T47D (cell line): ENCODE data around the gene TNFRSF12A.
A peak's percentile ranks its signal among the peaks of the same experiment; 100 is the strongest.

Source experiments
- DNase-seq, 2 experiments: peaks; one replicate each; pipeline versions ENCODE4 v3.0.0 to v3.0.0-alpha.2; 2011 to 2012; ENCODE audit warnings: low read depth in 1 of 2, low spot score in 1 of 2
- JUND ChIP-seq: IDR thresholded peaks from 2 replicates; pipeline ENCODE4 v1.6.1; 2012; ENCODE audit warnings: low read depth
- in situ Hi-C: cut with HindIII; loops from 2 replicates; pipeline ENCODE4 v1.10.0; 2016; ENCODE audit warnings: low sequenced_read_pairs, low pct_unique_long_range_greater_than_20kb

Gene TNFRSF12A

GRCh38 chr16:3020247-3020603 is at the start of gene TNFRSF12A:
TNFRSF12A (plus strand) TSS chr16:3020368; CDS start chr16:3020398, 30 bp downstream.
- peak; percentile 82 to 89 for DNase-seq
- TF ChIP-seq JUND: no peak
- in situ Hi-C loops: no loop called here

- no peak for DNase-seq
- in situ Hi-C loops: no loop called here
- no peak for TF ChIP-seq JUND
These were observed 49.6 kb upstream of the TNFRSF12A start for GRCh38 chr16:2970563-2970962.

- TF ChIP-seq JUND: no peak
- in situ Hi-C loops: no loop called here
- DNase-seq: no peak
These were observed 48.8 kb upstream of the TNFRSF12A start for GRCh38 chr16:2971134-2971984.

GRCh38 chr16:2971985-2972784 is 48.0 kb upstream of the TNFRSF12A start:
- in situ Hi-C loops: no loop called here
- DNase-seq: no peak
- TF ChIP-seq JUND: no peak

- in situ Hi-C loops: no loop called here
- DNase-seq: no peak
- no peak for TF ChIP-seq JUND
These were observed 47.1 kb upstream of the TNFRSF12A start for GRCh38 chr16:2973093-2973492.

- no peak for DNase-seq
- in situ Hi-C loops: no loop called here
- no peak for TF ChIP-seq JUND
These were observed 46.4 kb upstream of the TNFRSF12A start for GRCh38 chr16:2973605-2974318.

GRCh38 chr16:2974319-2975056 is 45.7 kb upstream of the TNFRSF12A start:
- no peak for DNase-seq
- TF ChIP-seq JUND: no peak
- in situ Hi-C loops: no loop called here

- in situ Hi-C loops: no loop called here
- TF ChIP-seq JUND: no peak
- DNase-seq: no peak
These were observed 44.9 kb upstream of the TNFRSF12A start for GRCh38 chr16:2975161-2975795.

- TF ChIP-seq JUND: no peak
- in situ Hi-C loops: no loop called here
- DNase-seq: no peak
These were observed 44.0 kb upstream of the TNFRSF12A start for GRCh38 chr16:2976201-2976600.

GRCh38 chr16:2976673-2977072 is 43.5 kb upstream of the TNFRSF12A start:
- no peak for DNase-seq
- in situ Hi-C loops: no loop called here
- TF ChIP-seq JUND: no peak

GRCh38 chr16:2977440-2977839 is 42.7 kb upstream of the TNFRSF12A start:
- DNase-seq: peak in 1 of 2 experiments; percentile 64
- in situ Hi-C loops: no loop called here
- TF ChIP-seq JUND: no peak

- in situ Hi-C loops: no loop called here
- DNase-seq: no peak
- no peak for TF ChIP-seq JUND
These were observed 40.4 kb upstream of the TNFRSF12A start for GRCh38 chr16:2979669-2980226.
